Measurements from ENCODE around the gene CLINT1.

- TF ChIP-seq MXI1 (IDR thresholded peaks at IDR 0.05; ENCODE audit: borderline replicate concordance, low read depth, low read length) (no peak), POLR2A (IDR thresholded peaks at IDR 0.05; ENCODE audit: low read depth, low read length) (no peak), BHLHE40 (IDR thresholded peaks at IDR 0.05; ENCODE audit: low read depth, low read length) (no peak), CEBPB (IDR thresholded peaks at IDR 0.05; ENCODE audit: low read depth, low read length) (no peak), RAD21 (IDR thresholded peaks at IDR 0.05; ENCODE audit: low read length) (no peak), MAFK (IDR thresholded peaks at IDR 0.05; ENCODE audit: low read depth, low read length) (no peak), USF2 (IDR thresholded peaks at IDR 0.05; ENCODE audit: low read depth, low read length) (no peak), NFE2L2 (IDR thresholded peaks at IDR 0.05; ENCODE audit: low read depth, low read length) (no peak), ELK1 (IDR thresholded peaks at IDR 0.05; ENCODE audit: borderline replicate concordance, low read depth, low read length) (no peak), RFX5 (IDR thresholded peaks at IDR 0.05; ENCODE audit: low read depth, low read length) (no peak), SMC3 (IDR thresholded peaks at IDR 0.05; ENCODE audit: low read depth, low read length) (no peak)
- TF ChIP-seq, protein P1, sequence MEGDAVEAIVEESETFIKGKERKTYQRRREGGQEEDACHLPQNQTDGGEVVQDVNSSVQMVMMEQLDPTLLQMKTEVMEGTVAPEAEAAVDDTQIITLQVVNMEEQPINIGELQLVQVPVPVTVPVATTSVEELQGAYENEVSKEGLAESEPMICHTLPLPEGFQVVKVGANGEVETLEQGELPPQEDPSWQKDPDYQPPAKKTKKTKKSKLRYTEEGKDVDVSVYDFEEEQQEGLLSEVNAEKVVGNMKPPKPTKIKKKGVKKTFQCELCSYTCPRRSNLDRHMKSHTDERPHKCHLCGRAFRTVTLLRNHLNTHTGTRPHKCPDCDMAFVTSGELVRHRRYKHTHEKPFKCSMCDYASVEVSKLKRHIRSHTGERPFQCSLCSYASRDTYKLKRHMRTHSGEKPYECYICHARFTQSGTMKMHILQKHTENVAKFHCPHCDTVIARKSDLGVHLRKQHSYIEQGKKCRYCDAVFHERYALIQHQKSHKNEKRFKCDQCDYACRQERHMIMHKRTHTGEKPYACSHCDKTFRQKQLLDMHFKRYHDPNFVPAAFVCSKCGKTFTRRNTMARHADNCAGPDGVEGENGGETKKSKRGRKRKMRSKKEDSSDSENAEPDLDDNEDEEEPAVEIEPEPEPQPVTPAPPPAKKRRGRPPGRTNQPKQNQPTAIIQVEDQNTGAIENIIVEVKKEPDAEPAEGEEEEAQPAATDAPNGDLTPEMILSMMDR (conservative IDR thresholded peaks at IDR 0.05; ENCODE audit: low read depth, low read length), result no peak
Observed at GRCh38 chr5:157778121-157778805, 80.7 kb downstream of the CLINT1 start.

Measured in IMR-90 (cell line).